Activated CD8-positive, alpha-beta memory T cell treated with anti-CD3 and anti-CD28 coated beads, Interleukin-2, amount 50 U/mL, for 1 hour (primary cell): ENCODE data around the gene HECTD4.
"Not testable (repeated sequence)": the region's sequence is repeated elsewhere in the genome, so short reads cannot be mapped to it uniquely, and the experiment has no call there.

ENCODE experiments used
- DNase-seq: peaks from one replicate; pipeline ENCODE4 v3.0.0-alpha.2; 2020; ENCODE audit errors: extremely low read depth

HECTD4 gene

GRCh38 chr12:112407683-112408082, 25.5 kb upstream of the HECTD4 start:
- not testable (repeated sequence) for DNase-seq

DNA sequence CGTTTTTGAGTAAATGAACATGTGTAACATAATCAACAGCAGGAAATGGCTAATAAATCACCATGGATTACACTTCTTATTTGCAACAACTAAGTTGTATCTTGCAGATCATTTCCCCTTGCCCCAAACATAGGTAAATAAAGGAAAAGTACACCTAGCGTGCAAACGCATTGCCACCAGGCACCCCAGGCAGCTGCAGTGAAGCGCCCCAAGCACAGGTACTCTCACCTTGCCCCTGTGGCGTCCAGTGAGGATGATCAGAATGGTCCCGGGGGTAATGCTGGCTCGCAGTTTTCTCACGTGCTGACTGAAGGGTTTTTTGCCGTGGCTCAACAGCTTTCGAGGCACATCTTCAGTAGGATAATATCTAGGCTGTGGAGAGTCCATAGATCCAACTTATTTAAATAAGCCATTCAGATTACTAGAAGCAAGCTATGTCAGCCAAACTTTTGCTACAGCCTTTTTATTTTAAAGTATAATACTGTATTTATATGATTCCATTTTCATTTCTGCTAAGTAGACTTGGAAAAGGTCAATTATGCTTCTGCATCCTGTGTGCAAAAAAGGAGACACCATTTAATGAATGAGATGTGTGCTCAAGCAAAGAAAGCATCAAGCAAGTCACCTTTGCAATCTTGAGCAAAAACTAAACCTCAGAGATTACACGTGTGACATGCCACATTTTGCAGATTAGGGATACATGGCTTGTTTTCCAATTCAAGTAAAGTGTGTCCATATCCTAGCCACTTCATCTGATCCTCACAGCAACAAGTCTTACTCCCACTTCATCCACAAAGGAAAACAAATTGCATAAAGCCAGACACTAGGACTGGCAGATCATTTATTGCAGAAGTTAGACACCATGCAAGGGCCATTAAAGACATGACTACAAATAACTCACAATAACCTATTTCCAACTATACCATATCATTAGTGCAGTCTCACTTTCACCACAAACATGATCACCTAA, 24.6 kb upstream of the HECTD4 start:
- DNase-seq = no peak

DNA sequence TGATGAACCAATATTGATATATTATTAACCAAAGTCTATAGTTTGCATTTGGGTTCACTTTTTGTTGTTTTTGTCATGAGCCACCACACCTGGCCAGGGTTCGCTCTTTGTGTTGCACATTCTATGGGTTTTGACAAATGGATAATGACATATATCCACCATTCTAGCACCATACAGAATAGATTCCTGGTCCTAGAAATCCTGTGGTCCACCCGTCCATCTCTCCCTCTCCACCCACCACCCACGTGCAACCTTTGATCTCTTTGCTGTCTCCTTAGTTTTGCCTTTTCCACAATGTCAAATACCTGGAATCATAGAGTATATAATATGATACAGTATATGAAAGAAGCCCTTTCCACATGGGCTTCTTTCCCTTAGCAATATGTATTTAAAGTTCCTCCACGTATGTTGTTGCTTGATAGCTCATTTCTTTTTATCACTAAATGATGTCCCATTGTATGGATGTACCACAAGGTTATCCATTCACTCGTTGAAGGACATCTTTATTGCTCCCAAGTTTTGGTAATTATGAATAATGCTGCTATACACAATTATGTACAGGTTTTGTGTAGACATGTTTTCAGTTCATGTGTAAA, 19.8 kb upstream of the HECTD4 start:
- DNase-seq = no peak

- no peak for DNase-seq
Observed at GRCh38 chr12:112401054-112401453, 18.8 kb upstream of the HECTD4 start.

DNA sequence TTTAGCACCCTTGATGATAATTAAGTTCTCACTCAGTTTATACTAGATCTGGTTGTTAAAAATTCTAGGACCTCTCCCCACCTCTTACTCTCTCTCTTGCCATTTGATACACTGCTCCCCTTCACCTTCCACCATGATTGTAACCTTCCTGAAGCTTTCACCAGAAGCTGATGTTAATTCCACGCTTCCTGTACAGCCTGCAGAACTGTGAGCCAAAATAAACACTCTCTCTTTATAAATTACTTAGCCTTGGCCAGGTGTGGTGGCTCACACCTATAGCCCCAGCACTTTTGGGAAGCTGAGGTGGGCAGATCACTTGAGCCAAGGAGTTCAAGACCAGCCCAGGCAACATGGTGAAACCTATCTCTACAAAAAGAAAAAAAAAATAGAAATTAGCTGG, 11.1 kb upstream of the HECTD4 start:
- DNase-seq = no peak

GRCh38 chr12:112389922-112390654, 7.9 kb upstream of the HECTD4 start:
- DNase-seq = not testable (repeated sequence)

- DNase-seq = no peak
Observed at GRCh38 chr12:112389228-112389627, 7.0 kb upstream of the HECTD4 start.

GRCh38 chr12:112386726-112387125, 4.5 kb upstream of the HECTD4 start:
- DNase-seq = no peak

- no peak for DNase-seq
Observed at GRCh38 chr12:112382866-112383265, 635 bp upstream of the HECTD4 start.

- DNase-seq = no peak
Observed at GRCh38 chr12:112381406-112381882, 787 bp downstream of the HECTD4 start.

GRCh38 chr12:112380663-112381405, 1.4 kb downstream of the HECTD4 start:
- no peak for DNase-seq

GRCh38 chr12:112375105-112375504, 7.1 kb downstream of the HECTD4 start:
- no peak for DNase-seq

- DNase-seq = no peak
Observed at GRCh38 chr12:112374166-112374740, 8.0 kb downstream of the HECTD4 start.

DNA sequence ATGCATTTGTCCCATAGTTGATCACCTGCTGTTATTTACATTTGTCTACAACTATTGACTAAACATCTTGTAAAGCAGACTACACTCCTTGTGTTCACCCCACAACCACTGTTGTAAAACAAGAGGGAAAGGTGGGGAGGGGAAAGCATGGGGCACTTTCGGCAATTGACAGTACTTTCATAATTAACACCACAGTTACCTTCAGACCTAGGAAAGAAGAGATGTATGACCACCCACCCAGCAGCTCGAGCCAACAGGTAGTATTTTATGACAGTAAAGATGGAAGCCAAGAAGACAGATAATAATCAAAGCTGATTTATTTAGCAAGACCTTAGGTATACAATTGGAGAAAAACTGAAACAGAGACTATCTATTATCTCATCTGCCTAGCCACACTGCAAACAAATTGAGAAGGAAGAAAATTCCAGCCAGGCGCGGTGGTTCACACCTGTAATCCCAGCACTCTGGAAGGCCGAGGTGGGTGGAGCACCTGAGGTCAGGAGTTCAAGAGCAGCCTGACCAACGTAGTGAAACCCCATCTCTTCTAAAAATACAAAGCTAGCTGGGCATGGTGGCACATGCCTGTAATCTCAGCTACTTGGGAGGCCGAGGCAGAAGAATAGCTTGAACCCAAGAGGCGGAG, 11.2 kb downstream of the HECTD4 start:
- no peak for DNase-seq

DNA sequence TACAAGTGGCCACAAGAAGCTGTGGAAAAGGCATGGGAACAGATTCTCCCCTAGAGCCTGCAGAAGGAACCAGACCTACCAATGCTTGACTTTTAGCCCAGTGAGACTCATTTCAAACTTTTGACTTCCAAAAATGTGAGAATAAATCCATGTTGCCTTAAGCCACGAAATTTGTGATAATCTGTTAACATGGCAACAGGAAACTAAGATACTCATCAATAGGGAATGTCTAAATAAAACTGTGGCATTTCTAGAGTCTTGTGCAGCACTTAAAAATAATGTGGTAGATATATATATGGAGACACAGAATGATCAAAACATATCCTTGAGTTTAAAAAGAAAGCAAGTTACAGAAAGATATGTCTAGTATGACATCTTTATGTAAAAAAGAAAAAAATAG, 12.0 kb downstream of the HECTD4 start:
- DNase-seq = no peak

GRCh38 chr12:112368856-112369255, 13.4 kb downstream of the HECTD4 start:
- no peak for DNase-seq

- DNase-seq = no peak
Observed at GRCh38 chr12:112367965-112368364, 14.3 kb downstream of the HECTD4 start.

GRCh38 chr12:112362310-112362709, 19.9 kb downstream of the HECTD4 start:
- no peak for DNase-seq

GRCh38 chr12:112361271-112361670, 21.0 kb downstream of the HECTD4 start:
- DNase-seq = no peak

DNA sequence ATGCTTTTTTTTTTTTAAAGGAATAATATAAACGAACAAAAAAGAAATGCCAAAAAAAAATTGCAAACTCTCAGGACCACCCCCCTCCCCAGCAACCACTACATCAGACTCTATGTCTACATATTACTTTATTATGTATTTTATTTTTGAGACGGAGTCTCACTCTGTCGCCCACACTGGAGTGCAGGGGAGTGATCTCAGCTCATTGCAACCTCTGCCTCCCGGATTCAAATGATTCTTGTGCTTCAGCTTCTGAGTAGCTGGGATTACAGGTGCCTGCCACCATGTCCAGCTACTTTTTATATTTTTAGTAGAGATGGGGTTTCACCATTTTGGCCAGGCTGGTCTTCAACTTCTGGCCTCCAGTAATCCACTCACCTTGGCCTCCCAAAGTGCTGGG, 22.9 kb downstream of the HECTD4 start:
- no peak for DNase-seq

DNA sequence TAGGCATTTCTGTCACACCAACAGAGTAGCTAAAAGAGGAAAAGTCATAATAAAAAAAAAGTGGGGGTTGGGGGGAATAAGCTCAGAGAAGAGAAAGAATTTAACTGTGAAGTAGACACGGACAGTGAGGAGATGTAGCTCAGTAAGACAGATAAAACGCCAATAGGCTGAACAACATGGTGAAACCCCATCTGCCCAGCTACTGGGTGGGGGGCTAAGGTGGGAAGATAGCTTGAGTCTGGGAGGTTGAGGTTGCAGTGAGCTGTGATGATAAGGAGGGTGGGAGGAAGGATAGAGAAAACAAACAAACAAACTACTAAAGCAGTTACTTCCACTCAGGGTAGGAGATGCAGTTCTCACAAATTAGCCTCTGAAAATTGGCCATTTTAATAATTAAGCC, 25.0 kb downstream of the HECTD4 start:
- DNase-seq = no peak
